OCI-M2 (cell line): Measurements from ENCODE around the gene GLTP.
"Not testable (repeated sequence)": the region's sequence is repeated elsewhere in the genome, so short reads cannot be mapped to it uniquely, and the experiment has no call there.

Source experiments
- DNase-seq: peaks from one replicate; lab custom pipeline; 2025; ENCODE audit not compliant: unreplicated experiment; lab: John Stamatoyannopoulos, UW

GLTP gene

GRCh38 chr12:109880043-109880931 lies at the start of gene GLTP:
Gene GLTP, minus strand, starts transcription at chr12:109880541. Its CDS starts 167 bp downstream, at chr12:109880374.
- DNase-seq, result no peak

GRCh38 chr12:109929326-109929725 lies 49.0 kb upstream of the GLTP start:
- DNase-seq, result not testable (repeated sequence)

GRCh38 chr12:109928058-109928656 lies 47.8 kb upstream of the GLTP start:
- no peak for DNase-seq

GRCh38 chr12:109927622-109928021 lies 47.3 kb upstream of the GLTP start:
- no peak for DNase-seq

- DNase-seq, result no peak
Observed at GRCh38 chr12:109926488-109927210, 46.3 kb upstream of the GLTP start.

- DNase-seq, result no peak
Observed at GRCh38 chr12:109926016-109926415, 45.7 kb upstream of the GLTP start.

- no peak for DNase-seq
Observed at GRCh38 chr12:109925185-109925840, 45.0 kb upstream of the GLTP start.

GRCh38 chr12:109923481-109924245 lies 43.3 kb upstream of the GLTP start:
- DNase-seq, result no peak

GRCh38 chr12:109923038-109923437 lies 42.7 kb upstream of the GLTP start:
- no peak for DNase-seq

- no peak for DNase-seq
Observed at GRCh38 chr12:109921982-109922381, 41.6 kb upstream of the GLTP start.

- DNase-seq, result no peak
Observed at GRCh38 chr12:109920261-109920780, 40.0 kb upstream of the GLTP start.

- no peak for DNase-seq
Observed at GRCh38 chr12:109919456-109919855, 39.1 kb upstream of the GLTP start.

- no peak for DNase-seq
Observed at GRCh38 chr12:109916045-109916444, 35.7 kb upstream of the GLTP start.

- no peak for DNase-seq
Observed at GRCh38 chr12:109915171-109916040, 35.1 kb upstream of the GLTP start.

- DNase-seq, result no peak
Observed at GRCh38 chr12:109914461-109914860, 34.1 kb upstream of the GLTP start.

- DNase-seq, result no peak
Observed at GRCh38 chr12:109912855-109913321, 32.5 kb upstream of the GLTP start.

GRCh38 chr12:109910969-109911348 lies 30.6 kb upstream of the GLTP start:
- DNase-seq, result no peak

- no peak for DNase-seq
Observed at GRCh38 chr12:109910254-109910968, 30.1 kb upstream of the GLTP start.

GRCh38 chr12:109905301-109905700 lies 25.0 kb upstream of the GLTP start:
- no peak for DNase-seq
